Islet of Langerhans (tissue), 1 donor: Measurements from ENCODE around the gene PTGS1.

Experiments
- FAIRE-seq: peaks from one replicate; lab custom pipeline; 2011; peaks lifted over from hg19 to GRCh38; lab: Jason Lieb, UNC

PTGS1 gene

GRCh38 chr9:122374885-122375420, 4.1 kb downstream of the PTGS1 start:
- FAIRE-seq = no peak

- no peak for FAIRE-seq
These were observed 6.0 kb downstream of the PTGS1 start for GRCh38 chr9:122376796-122377195.

- no peak for FAIRE-seq
These were observed 6.7 kb downstream of the PTGS1 start for GRCh38 chr9:122377241-122378164.

- FAIRE-seq = no peak
These were observed 7.4 kb downstream of the PTGS1 start for GRCh38 chr9:122378236-122378635.

DNA sequence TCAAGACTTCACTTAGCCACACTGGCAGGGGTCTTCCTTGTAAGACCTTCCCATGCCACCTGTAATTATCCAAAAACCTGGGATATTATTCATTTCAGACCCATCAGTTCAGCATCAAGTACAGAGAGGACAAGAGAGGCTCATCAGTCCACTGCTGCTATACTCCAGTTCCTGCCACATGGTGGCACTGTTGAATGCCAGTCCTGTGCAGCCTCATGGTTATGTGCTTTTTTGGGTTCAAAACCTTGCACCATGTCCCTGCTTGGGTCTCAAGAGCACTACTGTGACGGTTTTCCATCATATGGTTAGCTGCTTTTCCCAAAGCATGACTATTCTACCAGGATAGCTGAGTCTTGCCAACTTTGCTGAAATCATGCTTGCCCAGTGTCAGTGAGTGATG, 8.5 kb downstream of the PTGS1 start:
- FAIRE-seq = no peak

DNA sequence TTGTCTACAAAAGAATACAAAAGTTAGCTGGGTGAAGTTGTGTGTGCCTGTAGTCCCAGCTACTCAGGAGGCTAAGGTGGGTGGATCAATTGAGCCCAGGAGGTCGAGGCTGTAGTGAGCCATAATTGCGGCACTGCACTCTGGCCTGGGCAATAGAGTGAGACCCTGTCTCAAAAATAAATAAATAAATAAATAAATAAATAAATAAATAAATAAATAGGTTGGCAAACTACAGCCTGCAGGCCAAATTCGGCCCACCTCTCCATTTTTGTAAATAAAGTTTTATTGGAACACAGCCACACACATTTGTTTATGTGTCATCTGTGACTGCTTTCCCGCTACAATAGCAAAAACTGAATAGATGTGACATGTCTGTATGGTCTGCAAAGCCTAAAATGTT, 9.5 kb downstream of the PTGS1 start:
- no peak for FAIRE-seq

DNA sequence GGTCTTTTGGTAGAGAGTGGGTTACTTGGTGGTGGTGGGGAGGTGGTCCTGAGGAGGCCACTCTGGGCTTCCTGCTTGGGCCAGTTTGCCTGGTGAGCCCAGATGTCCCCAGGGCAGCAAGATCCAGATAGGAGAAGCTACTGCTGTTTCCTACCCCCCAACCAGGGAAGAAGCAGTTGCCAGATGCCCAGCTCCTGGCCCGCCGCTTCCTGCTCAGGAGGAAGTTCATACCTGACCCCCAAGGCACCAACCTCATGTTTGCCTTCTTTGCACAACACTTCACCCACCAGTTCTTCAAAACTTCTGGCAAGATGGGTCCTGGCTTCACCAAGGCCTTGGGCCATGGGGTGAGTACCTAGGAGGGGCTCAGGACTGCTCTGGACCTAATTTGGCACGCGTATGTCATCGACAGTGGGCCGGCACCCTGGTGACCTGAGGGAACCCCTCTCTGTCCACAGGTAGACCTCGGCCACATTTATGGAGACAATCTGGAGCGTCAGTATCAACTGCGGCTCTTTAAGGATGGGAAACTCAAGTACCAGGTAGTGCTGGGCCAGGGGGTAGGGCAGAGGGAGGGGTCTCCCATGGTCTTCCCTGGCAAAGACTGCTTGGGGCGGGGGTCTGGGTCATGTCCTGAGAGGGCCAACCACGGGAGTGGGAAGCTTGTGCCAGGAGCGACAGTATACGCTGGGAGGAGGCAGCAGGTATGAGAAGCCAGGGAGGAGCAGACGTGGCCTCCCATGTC, 10.6 kb downstream of the PTGS1 start:
- no peak for FAIRE-seq

GRCh38 chr9:122382901-122383850, 12.4 kb downstream of the PTGS1 start:
- FAIRE-seq = no peak

- FAIRE-seq = no peak
These were observed 13.2 kb downstream of the PTGS1 start for GRCh38 chr9:122383992-122384461.

GRCh38 chr9:122386311-122386872, 15.6 kb downstream of the PTGS1 start:
- no peak for FAIRE-seq

DNA sequence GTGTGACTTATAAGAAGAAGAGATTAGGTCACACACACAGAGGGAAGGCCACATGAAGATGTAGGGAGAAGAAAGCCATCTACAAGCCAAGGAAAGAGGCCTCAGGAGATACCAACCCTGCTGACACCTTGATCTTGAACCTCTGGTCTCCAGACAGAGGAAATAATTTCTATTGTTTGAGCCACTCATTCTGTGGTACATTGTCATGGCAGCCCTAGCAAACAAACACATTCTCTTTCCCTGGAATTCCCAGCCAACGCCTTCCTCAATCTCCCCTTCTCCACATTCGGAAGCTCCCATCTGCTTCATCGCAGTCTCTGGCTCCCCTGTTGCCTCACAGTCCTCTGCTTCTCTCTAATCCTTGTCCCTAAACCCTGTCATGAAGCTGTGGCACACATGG, 16.7 kb downstream of the PTGS1 start:
- FAIRE-seq = no peak

- no peak for FAIRE-seq
These were observed 18.4 kb downstream of the PTGS1 start for GRCh38 chr9:122389195-122389594.

DNA sequence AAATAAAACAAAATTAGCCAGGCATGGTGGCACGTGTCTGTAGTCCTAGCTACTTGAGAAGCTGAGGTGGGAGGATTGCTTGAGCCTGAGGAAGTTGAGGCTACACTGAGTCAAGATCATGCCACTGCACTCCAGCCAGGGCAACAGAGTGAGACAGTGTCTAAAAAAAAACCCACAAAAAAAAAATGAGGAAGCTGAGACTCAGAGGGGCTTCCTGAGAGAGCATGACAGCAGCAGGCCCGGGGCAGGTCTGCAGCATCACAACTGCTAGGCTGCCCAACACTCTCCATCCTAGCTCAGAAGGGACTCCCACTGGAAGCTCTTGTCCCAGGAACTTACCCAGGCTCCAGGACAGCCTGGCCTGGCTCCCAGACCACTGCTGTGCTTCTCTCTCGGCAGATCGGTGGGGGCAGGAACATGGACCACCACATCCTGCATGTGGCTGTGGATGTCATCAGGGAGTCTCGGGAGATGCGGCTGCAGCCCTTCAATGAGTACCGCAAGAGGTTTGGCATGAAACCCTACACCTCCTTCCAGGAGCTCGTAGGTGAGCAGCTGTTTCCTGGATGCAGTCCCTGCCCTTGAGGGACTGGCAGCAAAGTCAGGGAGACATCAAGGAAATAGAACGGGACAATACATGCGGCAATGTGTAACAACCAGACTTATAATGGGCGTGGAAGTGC, 19.1 kb downstream of the PTGS1 start:
- FAIRE-seq = no peak

DNA sequence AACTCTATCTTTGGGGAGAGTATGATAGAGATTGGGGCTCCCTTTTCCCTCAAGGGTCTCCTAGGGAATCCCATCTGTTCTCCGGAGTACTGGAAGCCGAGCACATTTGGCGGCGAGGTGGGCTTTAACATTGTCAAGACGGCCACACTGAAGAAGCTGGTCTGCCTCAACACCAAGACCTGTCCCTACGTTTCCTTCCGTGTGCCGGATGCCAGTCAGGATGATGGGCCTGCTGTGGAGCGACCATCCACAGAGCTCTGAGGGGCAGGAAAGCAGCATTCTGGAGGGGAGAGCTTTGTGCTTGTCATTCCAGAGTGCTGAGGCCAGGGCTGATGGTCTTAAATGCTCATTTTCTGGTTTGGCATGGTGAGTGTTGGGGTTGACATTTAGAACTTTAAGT, 21.5 kb downstream of the PTGS1 start:
- FAIRE-seq = no peak

DNA sequence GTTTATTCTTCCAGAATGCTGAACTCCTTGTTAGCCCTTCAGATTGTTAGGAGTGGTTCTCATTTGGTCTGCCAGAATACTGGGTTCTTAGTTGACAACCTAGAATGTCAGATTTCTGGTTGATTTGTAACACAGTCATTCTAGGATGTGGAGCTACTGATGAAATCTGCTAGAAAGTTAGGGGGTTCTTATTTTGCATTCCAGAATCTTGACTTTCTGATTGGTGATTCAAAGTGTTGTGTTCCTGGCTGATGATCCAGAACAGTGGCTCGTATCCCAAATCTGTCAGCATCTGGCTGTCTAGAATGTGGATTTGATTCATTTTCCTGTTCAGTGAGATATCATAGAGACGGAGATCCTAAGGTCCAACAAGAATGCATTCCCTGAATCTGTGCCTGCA, 21.9 kb downstream of the PTGS1 start:
- no peak for FAIRE-seq

DNA sequence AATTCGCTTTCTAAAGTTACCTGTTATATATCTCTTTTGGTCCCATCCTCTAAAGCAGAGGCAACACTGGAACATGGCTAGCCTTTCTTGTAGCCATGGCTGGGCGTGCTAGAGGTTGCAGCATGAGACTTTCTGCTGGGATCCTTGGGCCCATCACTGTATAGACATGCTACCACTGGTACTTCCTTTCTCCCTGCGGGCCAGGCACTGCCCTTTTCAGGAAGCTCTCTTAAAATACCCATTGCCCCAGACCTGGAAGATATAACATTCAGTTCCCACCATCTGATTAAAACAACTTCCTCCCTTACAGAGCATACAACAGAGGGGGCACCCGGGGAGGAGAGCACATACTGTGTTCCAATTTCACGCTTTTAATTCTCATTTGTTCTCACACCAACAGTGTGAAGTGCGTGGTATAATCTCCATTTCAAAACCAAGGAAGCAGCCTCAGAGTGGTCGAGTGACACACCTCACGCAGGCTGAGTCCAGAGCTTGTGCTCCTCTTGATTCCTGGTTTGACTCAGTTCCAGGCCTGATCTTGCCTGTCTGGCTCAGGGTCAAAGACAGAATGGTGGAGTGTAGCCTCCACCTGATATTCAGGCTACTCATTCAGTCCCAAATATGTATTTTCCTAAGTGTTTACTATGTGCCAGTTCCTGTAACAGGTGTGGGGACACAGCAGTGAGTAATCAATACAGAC, 22.6 kb downstream of the PTGS1 start:
- FAIRE-seq = no peak

- FAIRE-seq = no peak
These were observed 23.7 kb downstream of the PTGS1 start for GRCh38 chr9:122394265-122395125.

DNA sequence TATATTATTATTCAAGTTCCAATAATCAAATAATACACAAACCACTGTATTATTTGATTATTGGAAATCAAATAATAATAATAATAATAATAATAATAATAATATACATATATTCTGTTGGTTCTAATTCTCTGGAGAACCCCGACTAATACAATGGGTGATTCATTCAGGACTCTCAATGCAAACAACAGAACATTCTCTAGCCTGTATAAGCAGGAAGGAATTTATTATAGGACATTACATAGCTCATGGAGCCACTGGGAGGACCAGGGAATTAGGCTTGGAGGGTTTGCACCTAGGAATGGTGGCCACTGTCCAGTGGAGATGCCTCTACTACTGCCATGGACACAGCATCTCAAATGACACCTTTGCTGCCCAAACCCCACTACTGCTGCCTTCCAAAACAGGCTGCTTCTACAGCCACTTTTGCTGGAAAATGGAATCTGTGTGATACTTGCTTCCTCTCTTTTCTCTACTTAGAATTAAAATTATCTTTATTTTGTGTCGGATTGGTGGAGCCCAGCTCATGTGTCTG, 25.9 kb downstream of the PTGS1 start:
- FAIRE-seq = no peak

DNA sequence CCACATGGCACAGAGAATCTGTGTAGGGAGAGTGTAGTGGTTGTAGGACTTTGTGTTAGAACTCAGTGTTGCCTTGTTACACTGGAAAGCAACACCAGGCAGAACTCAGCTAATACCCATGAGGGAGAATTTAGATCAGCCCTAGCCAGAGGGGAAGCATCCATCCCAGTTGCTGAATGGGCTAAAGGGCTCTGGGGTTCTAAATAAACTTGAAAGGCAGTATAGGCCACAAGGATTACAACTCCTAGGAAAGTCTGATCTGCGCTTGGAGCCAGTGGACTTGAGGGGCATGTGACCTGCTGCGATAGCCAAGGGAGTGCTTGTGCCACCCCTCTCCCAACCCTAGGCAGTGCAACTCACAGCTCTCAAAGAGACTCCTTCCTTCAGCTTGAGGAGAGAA, 26.9 kb downstream of the PTGS1 start:
- no peak for FAIRE-seq
